Hepatocyte (in vitro differentiated cells): Measurements from ENCODE around the gene CCDC86. TPM values are rescaled to one million over a fixed set of nuclear protein-coding genes. Genes with fewer than 3 reads are reported as not detected.
"Not testable (repeated sequence)": the region's sequence is repeated elsewhere in the genome, so short reads cannot be mapped to it uniquely, and the experiment has no call there.

ENCODE experiments used
- DNase-seq: peaks from one replicate; pipeline ENCODE4 v3.0.0-alpha.2; 2016; ENCODE audit warnings: low spot score
- H2AFZ ChIP-seq: fragments of 200-600 bp; sonication (generic); 2 replicates; pipeline ENCODE4 v1.6.0; 2016; ENCODE audit warnings: antibody characterized with exemption, mild to moderate bottlenecking
- H3K27ac ChIP-seq: fragments of 200-600 bp; sonication (generic); 2 replicates; pipeline ENCODE4 v1.5.1; 2016; ENCODE audit warnings: mild to moderate bottlenecking
- H3K27me3 ChIP-seq: fragments of 200-600 bp; sonication (generic); 2 replicates; pipeline ENCODE4 v1.6.1; 2016
- H3K36me3 ChIP-seq: fragments of 200-600 bp; sonication (generic); replicated peaks from 2 replicates; pipeline ENCODE4 v1.5.1; 2016; ENCODE audit warnings: low read depth; ENCODE audit not compliant: insufficient read depth
- H3K4me1 ChIP-seq: fragments of 200-600 bp; sonication (generic); 2 replicates; pipeline ENCODE4 v1.5.1; 2016; ENCODE audit warnings: mild to moderate bottlenecking, moderate library complexity; ENCODE audit not compliant: insufficient read depth
- H3K4me2 ChIP-seq: fragments of 200-600 bp; sonication (generic); 2 replicates; pipeline ENCODE4 v1.6.0; 2016
- H3K4me3 ChIP-seq: fragments of 200-600 bp; sonication (generic); 2 replicates; pipeline ENCODE4 v1.5.1; 2016; ENCODE audit warnings: mild to moderate bottlenecking
- H3K79me2 ChIP-seq: fragments of 200-600 bp; sonication (generic); 2 replicates; pipeline ENCODE4 v1.6.0; 2017; ENCODE audit warnings: mild to moderate bottlenecking
- H3K9me2 ChIP-seq: fragments of 200-600 bp; sonication (generic); replicated peaks from 2 replicates; pipeline ENCODE4 v1.6.0; 2017; ENCODE audit warnings: mild to moderate bottlenecking; ENCODE audit not compliant: insufficient read depth
- H3K9me3 ChIP-seq: fragments of 200-600 bp; sonication (generic); 2 replicates; pipeline ENCODE4 v1.5.1; 2016; ENCODE audit warnings: low read depth, mild to moderate bottlenecking
- H4K20me1 ChIP-seq: fragments of 200-600 bp; sonication (generic); 2 replicates; pipeline ENCODE4 v1.6.0; 2016; ENCODE audit warnings: mild to moderate bottlenecking; ENCODE audit not compliant: insufficient read depth, poor library complexity, severe bottlenecking
- CTCF ChIP-seq: fragments of 200-600 bp; sonication (generic); IDR thresholded peaks from 2 replicates; pipeline ENCODE4 v1.5.1; 2016; ENCODE audit warnings: antibody characterized with exemption, mild to moderate bottlenecking; ENCODE audit not compliant: poor library complexity
- EZH2 ChIP-seq: fragments of 200-600 bp; sonication (generic); IDR thresholded peaks from 2 replicates; pipeline ENCODE4 v1.6.1; 2016; ENCODE audit warnings: antibody characterized with exemption, mild to moderate bottlenecking, borderline replicate concordance
- EZH2phosphoT487 ChIP-seq: fragments of 200-600 bp; sonication (generic); IDR thresholded peaks from one replicate; pipeline ENCODE4 v1.6.1; 2018; ENCODE audit warnings: antibody characterized with exemption, mild to moderate bottlenecking, low read depth, moderate library complexity; ENCODE audit not compliant: unreplicated experiment, severe bottlenecking
- WGBS: methylation state at CpG from one replicate; pipeline ENCODE4 v1.1.6; 2016; ENCODE audit warnings: low lambda C conversion rate; ENCODE audit errors: missing lambda C conversion rate; 5-methylcytosine and 5-hydroxymethylcytosine counted together
- polyA plus RNA-seq: library from polyadenylated mRNA; unstranded; fragments of >200 nt; fragmentation: Nextera tagmentation; extraction: Ambion mirVana; gene quantifications from 2 replicates; pipeline ENCODE4 v1.2.1, GENCODE V29; 2016
- total RNA-seq: library from RNA; depleted of rRNA; stranded (reverse); fragments of >200 nt; gene quantifications from 2 replicates; pipeline ENCODE4 v1.2.3, GENCODE V29; 2014

The CCDC86 gene
- total and polyA plus RNA-seq, 2 experiments from 2014 or later = 9.1 to 25.3 TPM

- H3K36me3 ChIP-seq = no peaks in the 10 kb centered on the region
- H3K4me2 ChIP-seq = no peak overlapping the region
- no peaks in the 10 kb centered on the region for H3K79me2 ChIP-seq
- 89% methylated on average over 2 of the region's 2 CpGs for WGBS
- TF ChIP-seq CTCF (no peak), EZH2 (no peak), EZH2phosphoT487 (no peak)
- no peaks in the 10 kb centered on the region for H3K27me3 ChIP-seq
- no peak overlapping the region for H3K27ac ChIP-seq
- H3K4me1 ChIP-seq = no peaks in the 10 kb centered on the region
- no peaks in the 10 kb centered on the region for H4K20me1 ChIP-seq
- DNase-seq = no peak
- H3K4me3 ChIP-seq = no peak overlapping the region
- H2AFZ ChIP-seq = no peak overlapping the region
- no peaks in the 10 kb centered on the region for H3K9me2 ChIP-seq
- peaks cover 2% of the 10 kb centered on the region for H3K9me3 ChIP-seq
Measured at GRCh38 chr11:60816590-60817157, 25.2 kb upstream of the CCDC86 start.

DNA sequence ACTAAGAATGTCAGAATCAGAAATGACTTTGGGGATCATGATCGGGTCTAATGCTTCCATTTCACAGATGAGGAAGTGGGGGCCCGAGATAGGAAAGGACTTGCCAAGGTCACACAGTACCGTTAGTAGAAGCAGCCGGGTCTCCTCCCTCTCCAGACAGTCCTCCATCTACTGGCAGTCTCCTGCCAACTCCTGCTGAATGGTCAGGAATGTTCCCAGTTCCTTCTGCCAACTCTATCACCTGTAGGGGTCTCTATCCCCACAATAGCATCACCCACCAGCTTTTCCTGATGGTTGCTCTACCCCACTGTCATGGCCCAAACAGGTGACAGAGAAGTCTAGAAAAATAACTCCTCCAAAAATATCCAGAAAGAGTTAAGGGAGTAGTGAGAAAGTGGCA, 23.9 kb upstream of the CCDC86 start:
- H3K27ac ChIP-seq = no peak overlapping the region
- TF ChIP-seq CTCF (no peak), EZH2 (no peak), EZH2phosphoT487 (no peak)
- 82% methylated on average over 4 of the region's 4 CpGs for WGBS
- no peaks in the 10 kb centered on the region for H4K20me1 ChIP-seq
- H3K9me2 ChIP-seq = no peaks in the 10 kb centered on the region
- DNase-seq = no peak
- peaks cover 2% of the 10 kb centered on the region for H3K9me3 ChIP-seq
- no peak overlapping the region for H3K4me2 ChIP-seq
- no peaks in the 10 kb centered on the region for H3K79me2 ChIP-seq
- no peaks in the 10 kb centered on the region for H3K36me3 ChIP-seq
- H3K4me1 ChIP-seq = no peaks in the 10 kb centered on the region
- H3K27me3 ChIP-seq = no peaks in the 10 kb centered on the region
- no peak overlapping the region for H3K4me3 ChIP-seq
- no peak overlapping the region for H2AFZ ChIP-seq

GRCh38 chr11:60821827-60822599, 19.9 kb upstream of the CCDC86 start:
- H3K4me1 ChIP-seq = no peaks in the 10 kb centered on the region
- no peaks in the 10 kb centered on the region for H3K36me3 ChIP-seq
- 70% methylated on average over 15 of the region's 15 CpGs for WGBS
- no peak overlapping the region for H3K27ac ChIP-seq
- H3K79me2 ChIP-seq = no peaks in the 10 kb centered on the region
- H3K4me3 ChIP-seq = no peak overlapping the region
- H3K4me2 ChIP-seq = no peak overlapping the region
- H3K9me2 ChIP-seq = no peaks in the 10 kb centered on the region
- H3K9me3 ChIP-seq = no peaks in the 10 kb centered on the region
- H2AFZ ChIP-seq = no peak overlapping the region
- no peak for TF ChIP-seq EZH2
- TF ChIP-seq CTCF = no peak
- no peak for TF ChIP-seq EZH2phosphoT487
- no peak for DNase-seq
- no peaks in the 10 kb centered on the region for H4K20me1 ChIP-seq
- H3K27me3 ChIP-seq = no peaks in the 10 kb centered on the region

- H3K27ac ChIP-seq, H3K79me2 ChIP-seq, DNase-seq, H3K36me3 ChIP-seq, H3K9me3 ChIP-seq, H3K4me3 ChIP-seq, H3K4me1 ChIP-seq, H3K9me2 ChIP-seq, H3K27me3 ChIP-seq, H2AFZ ChIP-seq, H4K20me1 ChIP-seq, H3K4me2 ChIP-seq: not testable (repeated sequence)
- WGBS = 88% methylated on average over 5 of the region's 5 CpGs
Measured at GRCh38 chr11:60823745-60824306, 18.1 kb upstream of the CCDC86 start.
